IMR-90 (cell line): Measurements from ENCODE around the gene JMJD6. TPM values are rescaled to one million over a fixed set of nuclear protein-coding genes. Genes with fewer than 3 reads are reported as not detected.

Source experiments
- ATAC-seq: fragments of 200-7000 bp; cut with Tn5 transposase; 2 replicates; pipeline ENCODE4 v1.9.1; 2020; ENCODE audit warnings: low read depth, mild to moderate bottlenecking, moderate library complexity
- BruUV-seq: library from RNA; stranded (reverse); fragments of 400-500 nt; replicated peaks from 2 replicates; lab custom pipeline; 2021; lab: Mats Ljungman, UMichigan
- CTCF ChIA-PET: fragments of 300-600 bp; formaldehyde crosslinking; extraction: SDS; loops from one replicate; lab custom pipeline; 2021; ENCODE audit warnings: antibody characterized with exemption; lab: Yijun Ruan, JAX
- POLR2A ChIA-PET: fragments of 300-600 bp; sonication (Branson Sonifier 250); formaldehyde crosslinking; loops from one replicate; lab custom pipeline; 2022; ENCODE audit warnings: antibody characterized with exemption; ENCODE audit not compliant: unreplicated experiment; lab: Charles Lee
- DNase-seq: peaks from one replicate; pipeline ENCODE4 v3.0.0; 2013
- H2AFZ ChIP-seq: replicated peaks from 2 replicates; pipeline ENCODE3; 2013; ENCODE audit warnings: low read length, mild to moderate bottlenecking; ENCODE audit not compliant: poor library complexity
- H2AK5ac ChIP-seq: 2 replicates; pipeline ENCODE4 v1.6.1; 2013; ENCODE audit warnings: low read depth, low read length, inconsistent platforms
- H2AK9ac ChIP-seq: replicated peaks from 2 replicates; pipeline ENCODE3; 2013; ENCODE audit warnings: mild to moderate bottlenecking, low read depth, low read length, moderate library complexity; ENCODE audit not compliant: poor library complexity
- H2BK120ac ChIP-seq: 2 replicates; pipeline ENCODE4 v1.6.1; 2013; ENCODE audit warnings: low read depth, low read length, inconsistent platforms
- H2BK15ac ChIP-seq: 3 replicates; pipeline ENCODE4 v1.6.1; 2013; ENCODE audit warnings: low read depth, low read length, inconsistent platforms
- H2BK20ac ChIP-seq: 2 replicates; pipeline ENCODE4 v1.6.1; 2013; ENCODE audit warnings: low read depth, mild to moderate bottlenecking, inconsistent platforms, low read length, moderate library complexity
- H2BK5ac ChIP-seq: 2 replicates; pipeline ENCODE4 v1.6.1; 2013; ENCODE audit warnings: mild to moderate bottlenecking, low read depth, low read length, inconsistent platforms; ENCODE audit not compliant: poor library complexity, severe bottlenecking
- H3K14ac ChIP-seq: replicated peaks from 2 replicates; pipeline ENCODE4 v1.6.1; 2013; ENCODE audit warnings: low read depth, low read length, inconsistent platforms
- H3K18ac ChIP-seq: 2 replicates; pipeline ENCODE4 v1.6.1; 2013; ENCODE audit warnings: low read depth, low read length, control low read depth
- H3K23ac ChIP-seq: 2 replicates; pipeline ENCODE4 v1.6.1; 2013; ENCODE audit warnings: low read depth, low read length, inconsistent platforms
- H3K27ac ChIP-seq: 2 replicates; pipeline ENCODE4 v1.5.1; 2013; ENCODE audit warnings: mild to moderate bottlenecking, control low read depth, low read length; ENCODE audit not compliant: insufficient read depth
- H3K27me3 ChIP-seq: 2 replicates; pipeline ENCODE4 v1.6.1; 2013; ENCODE audit warnings: low read length; ENCODE audit not compliant: control insufficient read depth, insufficient read depth
- H3K36me3 ChIP-seq: 2 replicates; pipeline ENCODE4 v1.6.1; 2013; ENCODE audit warnings: low read length, mixed read lengths; ENCODE audit not compliant: control insufficient read depth, insufficient read depth
- H3K4ac ChIP-seq: 2 replicates; pipeline ENCODE4 v1.6.1; 2013; ENCODE audit warnings: low read depth, low read length, inconsistent platforms
- H3K4me1 ChIP-seq: 2 replicates; pipeline ENCODE4 v1.6.1; 2013; ENCODE audit warnings: low read length, mixed read lengths; ENCODE audit not compliant: control insufficient read depth, insufficient read depth
- H3K4me2 ChIP-seq: 2 replicates; pipeline ENCODE4 v1.6.1; 2013; ENCODE audit warnings: low read depth, mild to moderate bottlenecking, control low read depth, low read length, moderate library complexity
- H3K4me3 ChIP-seq: 2 replicates; pipeline ENCODE4 v1.5.1; 2013; ENCODE audit warnings: low read depth, mild to moderate bottlenecking, control low read depth, low read length, moderate library complexity; ENCODE audit not compliant: insufficient read depth
- H3K56ac ChIP-seq: 2 replicates; pipeline ENCODE4 v1.6.1; 2013; ENCODE audit warnings: low read length, inconsistent platforms; ENCODE audit not compliant: insufficient read depth; ENCODE audit errors: extremely low read depth
- H3K79me1 ChIP-seq, 2 experiments: 2 replicates each; pipeline ENCODE4 v1.6.1; 2013; ENCODE audit warnings: low read length in 2 of 2, inconsistent platforms in 1 of 2, low read depth in 1 of 2
- H3K9ac ChIP-seq: 2 replicates; pipeline ENCODE4 v1.6.1; 2013; ENCODE audit warnings: low read depth, low read length, control low read depth
- H3K9me1 ChIP-seq: 2 replicates; pipeline ENCODE4 v1.6.1; 2013; ENCODE audit warnings: low read length, inconsistent platforms; ENCODE audit not compliant: insufficient read depth
- H3K9me3 ChIP-seq: 2 replicates; pipeline ENCODE4 v1.6.1; 2013; ENCODE audit warnings: low read length; ENCODE audit not compliant: control insufficient read depth, insufficient read depth
- H4K20me1 ChIP-seq: 2 replicates; pipeline ENCODE4 v1.6.1; 2013; ENCODE audit warnings: low read length, inconsistent platforms; ENCODE audit not compliant: insufficient read depth
- H4K5ac ChIP-seq: 2 replicates; pipeline ENCODE4 v1.6.1; 2013; ENCODE audit warnings: mild to moderate bottlenecking, low read depth, low read length, control low read depth
- H4K8ac ChIP-seq, 2 experiments: 2 replicates each; pipeline ENCODE4 v1.6.1; 2013; ENCODE audit warnings: low read depth in 2 of 2, low read length in 2 of 2, control low read depth in 1 of 2, inconsistent platforms in 1 of 2
- H4K91ac ChIP-seq: 2 replicates; pipeline ENCODE4 v1.6.1; 2013; ENCODE audit warnings: low read depth, low read length, inconsistent platforms; ENCODE audit not compliant: insufficient read depth
- CEBPB ChIP-seq: IDR thresholded peaks from 2 replicates; pipeline ENCODE4 v1.6.1; 2012; ENCODE audit warnings: low read depth, low read length, improper control_type of control experiment
- ELK1 ChIP-seq: fragments of 150-350 bp; IDR thresholded peaks from 2 replicates; pipeline ENCODE4 v1.6.1; 2016; ENCODE audit warnings: low read depth, mild to moderate bottlenecking, low read length, moderate library complexity, borderline replicate concordance
- FOS ChIP-seq: fragments of 150-350 bp; IDR thresholded peaks from 2 replicates; pipeline ENCODE4 v1.6.1; 2016; ENCODE audit warnings: low read depth, low read length
- MAFK ChIP-seq: IDR thresholded peaks from 2 replicates; pipeline ENCODE4 v1.6.1; 2012; ENCODE audit warnings: low read depth, low read length, improper control_type of control experiment
- MAZ ChIP-seq: IDR thresholded peaks from 2 replicates; pipeline ENCODE4 v1.6.1; 2012; ENCODE audit warnings: low read depth, mild to moderate bottlenecking, low read length, improper control_type of control experiment, moderate library complexity, borderline replicate concordance
- POLR2A ChIP-seq: IDR thresholded peaks from 2 replicates; pipeline ENCODE4 v1.6.1; 2012; ENCODE audit warnings: mild to moderate bottlenecking, low read depth, low read length
- RAD21 ChIP-seq: IDR thresholded peaks from 2 replicates; pipeline ENCODE4 v1.6.1; 2012; ENCODE audit warnings: low read length, improper control_type of control experiment
- RCOR1 ChIP-seq: IDR thresholded peaks from 2 replicates; pipeline ENCODE4 v1.6.1; 2012; ENCODE audit warnings: mild to moderate bottlenecking, low read length, improper control_type of control experiment; ENCODE audit not compliant: insufficient replicate concordance
- RFX5 ChIP-seq: IDR thresholded peaks from 2 replicates; pipeline ENCODE4 v1.8.0; 2012; ENCODE audit warnings: low read depth, mild to moderate bottlenecking, low read length, moderate library complexity
- SMC3 ChIP-seq: fragments of 150-350 bp; IDR thresholded peaks from 2 replicates; pipeline ENCODE4 v1.6.1; 2016; ENCODE audit warnings: low read depth, mild to moderate bottlenecking, antibody characterized with exemption, low read length, moderate library complexity
- WGBS, 2 experiments: methylation state at CpG; one replicate each; pipeline versions ENCODE4 v1.1.5 to v1.1.7; 2013; ENCODE audit warnings: missing lambda C conversion rate in 2 of 2; ENCODE audit not compliant: insufficient read length in 1 of 2; ENCODE audit errors: extremely low coverage in 2 of 2; 5-methylcytosine and 5-hydroxymethylcytosine counted together
- dilution Hi-C: fragments of 300-500 bp; cut with HindIII; formaldehyde crosslinking; loops from one replicate; pipeline ENCODE4 v1.14.3; 2018; ENCODE audit warnings: low sequenced_read_pairs; ENCODE audit not compliant: unreplicated experiment
- in situ Hi-C: fragments of 300-500 bp; cut with MboI; formaldehyde crosslinking; loops from 3 replicates; pipeline ENCODE4 v1.14.3; 2019; ENCODE audit warnings: low sequenced_read_pairs, inconsistent platforms, mixed read lengths
- intact Hi-C: fragments of 100-400 bp; cut with micrococcal nuclease; formaldehyde crosslinking; loops from 2 replicates; pipeline ENCODE4 v1.10.0; 2022
- polyA plus RNA-seq, 3 experiments: library from polyadenylated mRNA; depleted of rRNA; stranded (reverse); fragments of >200 nt; gene quantifications; 2 replicates each; pipeline ENCODE4 v1.2.3, GENCODE V29; 2012; ENCODE audit warnings: low replicate concordance in 1 of 3
- total RNA-seq: library from RNA; depleted of rRNA; stranded (reverse); fragments of >200 nt; gene quantifications from 2 replicates; pipeline ENCODE4 v1.2.3, GENCODE V29; 2012
- TF ChIP-seq, protein P1 (sequence below): conservative IDR thresholded peaks from 2 replicates; pipeline ENCODE4 v1.5.1; 2012; ENCODE audit warnings: mild to moderate bottlenecking, low read depth, low read length, improper control_type of control experiment
- TF ChIP-seq, protein P2 (sequence below): fragments of 150-350 bp; IDR thresholded peaks from 2 replicates; pipeline ENCODE4 v1.6.1; 2017; ENCODE audit warnings: mild to moderate bottlenecking, antibody characterized with exemption, low read length, low read depth

The JMJD6 gene
- total and polyA plus RNA-seq, 2 of the 4 experiments (the other 2 are of a cell fraction): 24.4 to 33.7 TPM

- Histone ChIP-seq H3K9me1 (peaks cover 11% of the 10 kb centered on the region), H3K56ac (no peak overlapping the region), H2AK9ac (no peak overlapping the region), H4K91ac (no peak overlapping the region), H3K27ac (no peak overlapping the region), H2BK120ac (no peak overlapping the region), H4K5ac (no peak overlapping the region), H3K79me1 (peaks cover 0 to 37% of the 10 kb centered on the region in 2 experiments; a peak in 2 of 4 replicates), H2BK20ac (no peak overlapping the region), H3K27me3 (no peaks in the 10 kb centered on the region), H3K23ac (no peak overlapping the region), H2BK5ac (no peak overlapping the region), H3K9ac (no peak overlapping the region), H2AK5ac (no peak overlapping the region), H3K4ac (no peak overlapping the region), H3K36me3 (peaks cover 29% of the 10 kb centered on the region), H3K9me3 (no peaks in the 10 kb centered on the region), H3K4me1 (peaks cover 9% of the 10 kb centered on the region), H2AFZ (no peak overlapping the region), H3K4me3 (no peak overlapping the region), H4K8ac (no peak overlapping the region), H3K18ac (no peak overlapping the region), H2BK15ac (no peak overlapping the region), H4K20me1 (no peaks in the 10 kb centered on the region), H3K14ac (no peak overlapping the region), H3K4me2 (no peak overlapping the region)
- POLR2A ChIA-PET: no interaction called here
- ATAC-seq (no peak), DNase-seq (no peak)
- no TSS peak for BruUV-seq
- TF ChIP-seq SMC3 (no peak), MAZ (no peak), RCOR1 (no peak), MAFK (no peak), FOS (no peak), POLR2A (no peak), ELK1 (no peak), RFX5 (no peak), RAD21 (no peak), CEBPB (no peak)
- TF ChIP-seq, protein P1, sequence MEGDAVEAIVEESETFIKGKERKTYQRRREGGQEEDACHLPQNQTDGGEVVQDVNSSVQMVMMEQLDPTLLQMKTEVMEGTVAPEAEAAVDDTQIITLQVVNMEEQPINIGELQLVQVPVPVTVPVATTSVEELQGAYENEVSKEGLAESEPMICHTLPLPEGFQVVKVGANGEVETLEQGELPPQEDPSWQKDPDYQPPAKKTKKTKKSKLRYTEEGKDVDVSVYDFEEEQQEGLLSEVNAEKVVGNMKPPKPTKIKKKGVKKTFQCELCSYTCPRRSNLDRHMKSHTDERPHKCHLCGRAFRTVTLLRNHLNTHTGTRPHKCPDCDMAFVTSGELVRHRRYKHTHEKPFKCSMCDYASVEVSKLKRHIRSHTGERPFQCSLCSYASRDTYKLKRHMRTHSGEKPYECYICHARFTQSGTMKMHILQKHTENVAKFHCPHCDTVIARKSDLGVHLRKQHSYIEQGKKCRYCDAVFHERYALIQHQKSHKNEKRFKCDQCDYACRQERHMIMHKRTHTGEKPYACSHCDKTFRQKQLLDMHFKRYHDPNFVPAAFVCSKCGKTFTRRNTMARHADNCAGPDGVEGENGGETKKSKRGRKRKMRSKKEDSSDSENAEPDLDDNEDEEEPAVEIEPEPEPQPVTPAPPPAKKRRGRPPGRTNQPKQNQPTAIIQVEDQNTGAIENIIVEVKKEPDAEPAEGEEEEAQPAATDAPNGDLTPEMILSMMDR: no peak
- TF ChIP-seq, protein P2, sequence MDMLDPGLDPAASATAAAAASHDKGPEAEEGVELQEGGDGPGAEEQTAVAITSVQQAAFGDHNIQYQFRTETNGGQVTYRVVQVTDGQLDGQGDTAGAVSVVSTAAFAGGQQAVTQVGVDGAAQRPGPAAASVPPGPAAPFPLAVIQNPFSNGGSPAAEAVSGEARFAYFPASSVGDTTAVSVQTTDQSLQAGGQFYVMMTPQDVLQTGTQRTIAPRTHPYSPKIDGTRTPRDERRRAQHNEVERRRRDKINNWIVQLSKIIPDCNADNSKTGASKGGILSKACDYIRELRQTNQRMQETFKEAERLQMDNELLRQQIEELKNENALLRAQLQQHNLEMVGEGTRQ: no peak
- in situ Hi-C loops: no loop called here
- intact Hi-C loops: loop anchor here (5.0 kb wide), 1 partner anchor 116 kb away; no protein-coding TSS in a partner anchor
- CTCF ChIA-PET: no interaction called here
- WGBS, 2 experiments: 81% methylated on average over 3 of the region's 5 CpGs; no CpG with 5 or more reads in 1 of the 2 experiments
- dilution Hi-C loops: no loop called here
Observed at GRCh38 chr17:76673729-76674128, 52.7 kb downstream of the JMJD6 start.
